CD4-positive, alpha-beta T cell treated with Interleukin-15 for 4 hours (primary cell): ENCODE results near the gene KCNH3.
"Not testable (repeated sequence)": the region's sequence is repeated elsewhere in the genome, so short reads cannot be mapped to it uniquely, and the experiment has no call there.

Experiments
- DNase-seq: peaks from one replicate; pipeline ENCODE4 v3.0.0-alpha.2; 2020; ENCODE audit warnings: low spot score

Gene KCNH3

DNA sequence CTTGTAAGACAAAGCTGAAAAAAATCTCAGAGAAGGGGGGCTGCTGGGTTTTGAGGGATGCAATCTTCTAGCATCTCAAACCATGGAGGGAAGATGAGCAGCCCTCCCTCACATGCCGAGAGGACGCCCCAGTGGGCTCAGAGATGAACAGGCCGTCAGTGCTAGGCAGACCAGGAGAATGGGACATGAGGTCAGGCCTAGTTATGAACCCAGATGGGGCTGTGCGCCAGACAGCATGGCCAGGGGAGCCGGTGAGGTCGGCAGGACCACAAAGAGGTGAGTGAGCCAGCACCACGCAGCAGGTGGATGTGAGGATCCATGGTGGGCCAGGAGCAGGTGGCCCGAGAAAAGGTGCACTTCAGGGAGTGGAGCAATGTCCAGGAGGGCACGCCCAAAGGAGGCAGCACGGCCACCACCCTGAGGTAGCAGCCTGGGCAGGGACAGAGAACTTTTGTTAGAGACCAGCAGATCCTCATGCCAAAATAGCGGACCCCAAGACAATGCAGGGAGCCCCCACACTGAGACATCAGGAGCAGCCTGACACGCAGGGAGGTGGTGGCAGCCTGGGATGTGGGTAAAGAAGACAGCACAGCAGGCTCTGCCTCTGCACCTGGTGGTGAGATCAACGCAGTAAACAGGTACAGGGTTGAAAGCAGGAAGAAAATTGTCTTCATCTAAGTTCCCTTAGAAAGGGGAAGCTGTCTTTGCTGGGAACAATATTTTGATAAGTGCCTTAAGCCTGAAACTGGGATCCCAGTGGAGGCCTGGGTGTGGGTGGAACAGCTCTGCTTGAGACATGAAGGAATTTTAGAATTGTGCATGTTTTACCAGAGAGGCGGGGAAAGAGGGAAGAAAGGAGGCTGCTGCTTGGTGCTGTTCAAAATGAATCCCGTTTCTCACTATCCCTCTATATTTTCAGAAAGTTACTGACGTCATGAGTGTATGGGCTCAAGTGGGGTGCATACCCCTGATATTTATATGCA, 46.9 kb downstream of the KCNH3 start:
- DNase-seq: no peak

DNA sequence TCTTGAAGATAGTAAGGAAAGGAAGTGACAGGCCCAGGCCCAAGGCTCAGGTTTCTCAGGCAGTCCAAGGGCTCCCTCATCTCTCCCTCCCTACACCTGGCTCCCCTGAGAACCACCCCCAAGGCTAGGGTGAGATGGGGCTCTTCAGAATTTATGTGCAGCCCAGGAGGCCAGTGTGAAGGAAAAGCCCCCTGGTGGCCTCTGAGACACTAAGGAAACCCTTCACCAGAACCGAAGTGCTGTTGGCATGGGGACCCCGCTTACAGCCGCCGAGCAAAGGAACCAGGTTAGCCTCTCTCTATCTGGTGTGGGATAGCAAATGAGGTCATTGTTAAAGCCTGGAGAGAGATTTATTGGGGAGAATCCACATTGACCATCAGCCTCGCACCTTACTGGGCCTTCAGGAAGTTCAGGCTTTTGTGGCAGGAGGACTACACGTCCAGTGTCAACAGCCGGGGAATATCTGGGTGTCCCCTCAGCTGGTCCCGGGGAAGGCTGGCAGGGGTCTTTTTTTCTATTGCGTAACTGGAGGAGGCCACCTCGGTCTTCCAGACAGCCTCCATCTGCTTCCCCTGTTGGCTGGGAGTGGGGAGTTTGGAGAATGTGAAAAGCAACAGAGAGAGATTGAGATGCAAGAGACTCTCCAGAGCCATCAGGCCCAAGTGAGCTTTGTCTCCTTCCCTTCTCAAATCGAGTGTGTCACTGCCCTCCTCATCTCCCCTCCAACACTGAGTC, 48.5 kb downstream of the KCNH3 start:
- DNase-seq: no peak

DNA sequence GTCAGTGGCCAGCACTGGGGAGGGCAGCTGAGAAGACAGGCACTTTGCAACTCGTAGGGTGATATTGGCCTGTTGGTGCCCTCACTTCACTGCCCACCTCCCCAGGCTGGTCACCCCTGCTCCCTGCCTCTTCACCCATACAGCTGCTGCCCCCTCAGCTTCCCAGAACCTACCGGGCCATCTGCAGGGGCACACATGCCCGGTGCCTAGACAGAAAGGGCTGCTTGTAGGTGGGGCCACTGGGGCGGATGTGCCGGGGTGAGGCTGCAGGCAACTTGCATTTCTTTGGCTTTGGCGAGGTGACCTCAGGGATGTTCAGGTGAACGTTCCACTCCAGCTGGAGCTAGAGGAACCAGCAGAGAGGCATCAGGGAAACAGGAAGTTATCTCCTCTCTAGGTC, 49.5 kb downstream of the KCNH3 start:
- DNase-seq: no peak

DNA sequence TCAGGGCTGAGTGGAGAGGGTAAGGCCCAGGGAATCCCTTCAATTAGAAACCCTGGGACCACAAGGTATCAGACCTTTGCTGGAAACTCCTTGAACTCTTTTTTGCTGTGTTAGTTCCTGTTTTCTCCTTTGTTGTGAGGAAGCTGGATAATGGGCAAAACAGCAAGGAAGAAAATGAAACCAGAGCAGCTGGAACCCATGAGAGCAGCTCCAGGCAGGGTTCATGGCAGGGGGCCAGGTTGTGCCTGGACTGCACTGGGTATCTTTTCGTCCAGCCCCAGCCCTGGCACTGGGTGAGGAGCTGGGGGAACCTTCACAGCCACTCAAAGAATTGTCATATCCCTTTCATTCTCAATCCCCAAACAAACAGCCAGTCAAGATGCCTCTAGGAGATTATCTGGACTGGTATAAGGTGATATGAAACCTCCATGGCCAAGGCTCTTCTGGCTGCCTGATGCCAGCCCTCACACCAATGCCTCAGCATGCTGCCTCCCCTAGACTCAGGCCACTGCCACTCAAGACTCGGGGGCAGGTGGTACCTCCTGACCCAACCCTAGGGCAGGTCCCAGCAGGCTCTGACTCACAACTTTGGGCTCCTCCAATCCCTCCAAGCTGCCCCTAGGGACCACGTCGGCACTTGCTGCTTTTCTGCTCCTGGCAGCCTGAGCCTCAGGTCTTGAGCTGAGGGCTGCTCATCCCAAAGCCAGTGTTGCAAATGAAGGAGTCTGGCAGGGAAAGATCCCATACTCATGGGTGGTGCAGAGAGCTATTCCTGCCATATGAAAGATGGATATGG, 50.1 kb downstream of the KCNH3 start:
- no peak for DNase-seq

DNA sequence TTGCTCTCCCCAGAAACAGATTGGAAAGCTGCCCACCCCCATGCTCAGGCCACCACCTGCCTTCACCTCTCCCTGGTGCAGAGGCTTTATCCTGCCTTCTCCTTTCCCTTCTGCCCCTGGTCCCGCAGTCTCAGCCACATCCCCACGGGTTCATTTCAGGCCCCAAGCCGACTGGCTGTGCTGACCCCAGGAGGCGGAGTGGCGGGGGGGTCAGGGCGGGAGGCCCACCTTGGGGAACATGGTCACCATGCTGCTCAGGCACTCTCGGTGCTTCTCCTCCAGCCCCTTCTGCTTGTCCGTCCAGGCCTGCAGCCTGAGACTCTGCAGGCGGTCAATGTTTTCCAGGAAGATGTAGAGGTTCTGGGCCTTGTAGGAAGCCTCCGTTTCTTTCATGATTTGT, 59.7 kb downstream of the KCNH3 start:
- no peak for DNase-seq

DNA sequence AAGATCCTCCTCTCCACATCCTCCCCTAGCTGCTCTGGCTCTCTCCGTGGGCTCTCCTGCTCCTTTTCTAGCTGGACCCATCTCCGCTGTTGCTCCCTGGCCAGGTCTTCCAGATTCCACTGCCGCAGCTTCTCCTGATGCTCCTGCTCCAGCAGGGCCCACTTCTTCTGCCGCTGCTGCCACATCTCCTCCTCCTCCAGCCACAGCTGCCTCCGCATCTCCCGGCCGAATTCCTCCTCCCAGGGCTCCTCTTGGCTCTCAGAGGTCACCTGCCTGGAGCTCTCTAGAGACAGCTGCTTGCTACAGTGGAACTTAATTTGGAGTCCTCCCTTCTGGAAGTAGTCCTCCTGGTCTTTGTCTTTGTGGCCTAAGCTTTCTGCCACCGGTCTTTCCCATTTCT, 61.1 kb downstream of the KCNH3 start:
- DNase-seq: no peak

DNA sequence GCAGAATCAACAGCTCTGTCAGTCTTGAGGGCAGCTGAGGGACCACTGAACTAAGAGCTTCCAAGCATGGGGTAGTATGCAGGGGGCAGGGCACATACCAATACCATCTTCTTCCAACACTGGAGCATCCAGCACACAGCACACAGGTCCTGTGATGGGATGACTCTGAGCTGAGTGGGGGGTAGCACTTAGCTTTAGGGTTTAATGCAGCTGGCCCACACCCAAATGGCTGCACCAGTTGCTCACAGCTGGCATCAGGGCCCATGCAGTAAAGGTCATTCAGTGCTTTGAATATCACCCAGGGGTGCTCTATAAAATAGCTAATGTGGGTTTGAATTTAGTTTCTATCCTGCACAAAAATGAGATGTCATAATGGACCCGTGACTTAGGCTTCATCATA, 64.9 kb downstream of the KCNH3 start:
- no peak for DNase-seq

DNA sequence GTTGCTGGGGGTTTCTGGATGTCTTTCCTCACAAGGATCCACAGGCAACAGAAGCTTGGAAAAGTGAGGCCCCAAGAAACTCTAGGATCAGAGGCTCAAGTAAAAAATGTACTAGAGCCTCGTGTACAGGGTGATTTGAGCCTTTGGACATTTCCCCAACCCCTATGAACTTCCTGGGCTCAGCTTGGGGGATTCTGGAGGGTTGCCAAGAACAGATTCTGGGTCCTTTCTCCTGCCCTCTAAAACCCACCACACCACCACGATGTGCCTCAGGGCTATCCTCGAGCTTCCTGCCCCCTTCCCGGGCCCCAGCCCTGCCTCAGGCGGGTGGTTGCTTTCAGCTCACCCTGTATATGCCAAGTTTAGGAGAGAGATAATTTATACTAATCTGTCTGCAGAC, 66.0 kb downstream of the KCNH3 start:
- no peak for DNase-seq

DNA sequence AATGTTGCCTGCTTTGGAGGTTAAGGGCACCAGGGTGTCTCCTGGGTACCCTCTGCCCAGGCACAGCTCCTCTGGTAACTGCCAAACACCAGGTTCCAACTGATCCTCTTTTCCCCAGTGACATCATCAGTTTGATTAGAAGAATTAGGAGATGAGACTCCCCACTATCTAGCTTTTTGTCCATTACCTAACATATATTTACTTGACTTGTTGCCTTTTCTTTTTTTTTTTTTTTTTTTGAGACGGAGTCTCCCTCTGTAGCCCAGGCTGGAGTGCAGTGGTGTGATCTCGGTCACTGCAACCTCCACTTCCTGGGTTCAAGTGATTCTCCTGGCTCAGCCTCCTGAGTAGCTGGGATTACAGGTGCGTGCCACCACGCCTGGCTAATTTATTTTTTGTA, 66.7 kb downstream of the KCNH3 start, which contains the start of gene FAM186B:
Gene FAM186B, minus strand, starts transcription at position 101 of the 400 bp plus-strand sequence. CDS start 162 bp downstream, outside the sequence.
- DNase-seq: not testable (repeated sequence)
